ENCODE measurements around the gene KLF16.
A peak's percentile ranks its signal among the peaks of the same experiment; 100 is the strongest.

The KLF16 gene

GRCh38 chr19:1851654-1852580 is 11.5 kb downstream of the KLF16 start:
- peaks cover 33% of the 10 kb centered on the region for H3K4me1 Mint-ChIP-seq (ENCODE audit: low read depth)
- DNase-seq (ENCODE audit: low spot score): no peak
- H3K27ac Mint-ChIP-seq: no peak overlapping the region
- H3K36me3 Mint-ChIP-seq (ENCODE audit: low read depth): peaks cover 8% of the 10 kb centered on the region
- H3K9me3 Mint-ChIP-seq: no peaks in the 10 kb centered on the region
- no peaks in the 10 kb centered on the region for H3K27me3 Mint-ChIP-seq (ENCODE audit: low read depth)
- H3K4me3 Mint-ChIP-seq: no peak overlapping the region

GRCh38 chr19:1850809-1851653 is 12.3 kb downstream of the KLF16 start:
- no peaks in the 10 kb centered on the region for H3K9me3 Mint-ChIP-seq
- no peaks in the 10 kb centered on the region for H3K27me3 Mint-ChIP-seq (ENCODE audit: low read depth)
- DNase-seq (ENCODE audit: low spot score): no peak
- peak overlapping the region; percentile 58 for H3K27ac Mint-ChIP-seq
- H3K4me3 Mint-ChIP-seq: no peak overlapping the region
- peaks cover 11% of the 10 kb centered on the region for H3K36me3 Mint-ChIP-seq (ENCODE audit: low read depth)
- H3K4me1 Mint-ChIP-seq (ENCODE audit: low read depth): peaks cover 36% of the 10 kb centered on the region

DNA sequence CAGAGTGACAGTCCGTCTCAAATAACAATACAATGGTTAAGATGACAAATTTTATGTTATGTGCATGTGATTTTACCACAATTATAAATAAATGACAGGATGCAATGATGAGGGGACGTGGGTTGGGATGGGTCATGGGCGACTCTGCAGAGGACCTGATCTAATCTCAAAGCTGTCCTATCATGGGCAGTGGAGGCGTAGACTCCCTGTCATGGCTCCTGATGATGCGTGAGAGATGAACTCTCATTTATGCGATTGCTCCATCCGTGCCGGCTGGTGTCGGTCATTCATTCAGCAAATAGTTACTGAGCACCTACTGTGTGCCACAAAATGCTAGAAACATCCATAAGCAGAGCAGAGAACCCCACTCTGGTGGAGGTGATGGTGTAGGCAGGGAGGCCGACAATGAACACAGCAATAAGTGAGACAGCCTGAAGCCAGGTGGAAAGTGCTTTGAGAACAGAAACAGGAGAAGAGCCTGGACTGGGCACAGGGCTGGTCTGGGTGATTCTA is 13.4 kb downstream of the KLF16 start:
- Mint-ChIP-seq H3K4me3 (no peak overlapping the region), H3K27ac (peak overlapping the region; percentile 43), H3K4me1 (ENCODE audit: low read depth) (peaks cover 37% of the 10 kb centered on the region)

GRCh38 chr19:1849132-1849474 is 14.3 kb downstream of the KLF16 start:
- Mint-ChIP-seq H3K4me3 (peak overlapping the region; percentile 61), H3K9me3 (no peaks in the 10 kb centered on the region), H3K27me3 (ENCODE audit: low read depth) (no peaks in the 10 kb centered on the region), H3K36me3 (ENCODE audit: low read depth) (peaks cover 11% of the 10 kb centered on the region), H3K27ac (peak overlapping the region; percentile 82), H3K4me1 (ENCODE audit: low read depth) (peaks cover 32% of the 10 kb centered on the region)
- no peak for DNase-seq (ENCODE audit: low spot score)

More for the DNA sequence above, 13.4 kb downstream of the KLF16 start:
- H3K36me3 Mint-ChIP-seq (ENCODE audit: low read depth): peaks cover 11% of the 10 kb centered on the region
- no peaks in the 10 kb centered on the region for H3K27me3 Mint-ChIP-seq (ENCODE audit: low read depth)
- DNase-seq (ENCODE audit: low spot score): no peak
- no peaks in the 10 kb centered on the region for H3K9me3 Mint-ChIP-seq

DNA sequence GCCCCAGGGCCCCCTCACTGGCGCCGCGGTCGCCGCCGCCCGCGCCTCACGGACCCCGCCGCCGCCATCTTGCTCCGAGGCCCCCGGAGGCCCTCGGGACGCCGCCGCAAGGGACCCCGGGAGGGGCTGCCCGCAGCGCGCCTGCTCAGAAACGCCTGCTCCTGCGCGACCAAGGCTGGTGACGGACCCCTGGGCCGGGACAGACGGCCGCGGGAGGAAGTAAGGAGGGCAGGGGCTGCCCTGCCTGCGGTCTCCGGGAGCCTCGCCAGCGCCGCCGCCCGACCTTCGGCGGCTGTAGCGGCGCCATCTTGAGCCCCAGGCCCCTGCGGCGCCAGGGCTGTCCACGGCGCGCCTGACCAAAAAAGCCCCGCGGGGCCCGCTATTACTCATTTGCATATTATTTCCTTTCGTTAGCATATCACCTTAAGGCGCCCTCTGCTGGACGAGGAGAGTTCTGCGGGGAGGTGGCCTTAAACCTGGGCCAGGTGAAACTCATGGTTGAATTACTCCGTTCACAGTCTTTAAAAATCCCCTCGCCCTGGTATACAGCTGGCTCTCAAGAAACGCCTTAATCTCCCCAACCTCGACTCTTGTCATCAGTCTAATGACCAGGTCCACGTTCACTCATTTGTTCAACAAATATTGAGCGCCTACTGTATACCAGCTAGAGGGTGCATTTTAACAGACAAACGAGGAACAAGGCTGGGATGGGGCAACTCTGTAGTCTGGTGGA is 14.8 kb downstream of the KLF16 start, which contains the start of gene REXO1:
Gene REXO1, minus strand, starts transcription at position 85 of the 733 bp plus-strand sequence. CDS start 125 bp downstream, outside the sequence.
- no peaks in the 10 kb centered on the region for H3K9me3 Mint-ChIP-seq
- peak; percentile 95 for DNase-seq (ENCODE audit: low spot score)
- peak within 1 kb of the TSS; percentile 95 for H3K4me3 Mint-ChIP-seq
- peaks cover 32% of the 10 kb centered on the region for H3K4me1 Mint-ChIP-seq (ENCODE audit: low read depth)
- H3K27me3 Mint-ChIP-seq (ENCODE audit: low read depth): no peaks in the 10 kb centered on the region
- H3K36me3 Mint-ChIP-seq (ENCODE audit: low read depth): peaks cover 11% of the 10 kb centered on the region
- H3K27ac Mint-ChIP-seq: peak within 1 kb of the TSS; percentile 95

- H3K36me3 Mint-ChIP-seq (ENCODE audit: low read depth): peaks cover 7% of the 10 kb centered on the region
- H3K4me3 Mint-ChIP-seq: peak overlapping the region; percentile 95
- peaks cover 26% of the 10 kb centered on the region for H3K4me1 Mint-ChIP-seq (ENCODE audit: low read depth)
- H3K9me3 Mint-ChIP-seq: no peaks in the 10 kb centered on the region
- DNase-seq (ENCODE audit: low spot score): peak; percentile 33
- H3K27me3 Mint-ChIP-seq (ENCODE audit: low read depth): no peaks in the 10 kb centered on the region
- peak overlapping the region; percentile 95 for H3K27ac Mint-ChIP-seq
Measured at GRCh38 chr19:1847684-1848398, 15.5 kb downstream of the KLF16 start.

DNA sequence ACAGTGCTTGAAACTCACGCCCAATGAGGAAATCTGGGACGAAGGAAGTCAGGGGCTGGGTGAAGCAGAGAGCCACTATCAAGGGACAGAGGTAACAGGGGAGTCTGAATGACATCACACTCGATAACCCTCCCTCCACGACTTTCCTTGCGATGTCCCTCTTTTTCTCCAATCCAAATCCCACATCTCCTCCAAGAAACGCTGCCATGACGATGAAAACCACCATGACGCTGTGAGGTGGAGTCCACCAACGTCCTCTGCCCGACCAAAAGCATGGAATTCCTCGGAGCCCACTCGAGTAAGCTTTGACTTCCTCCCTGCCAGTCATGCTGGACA is 16.1 kb downstream of the KLF16 start:
- no peaks in the 10 kb centered on the region for H3K9me3 Mint-ChIP-seq
- peaks cover 7% of the 10 kb centered on the region for H3K36me3 Mint-ChIP-seq (ENCODE audit: low read depth)
- H3K27me3 Mint-ChIP-seq (ENCODE audit: low read depth): no peaks in the 10 kb centered on the region
- DNase-seq (ENCODE audit: low spot score): no peak
- peaks cover 26% of the 10 kb centered on the region for H3K4me1 Mint-ChIP-seq (ENCODE audit: low read depth)
- H3K27ac Mint-ChIP-seq: peak overlapping the region; percentile 95
- H3K4me3 Mint-ChIP-seq: peak overlapping the region; percentile 95

DNA sequence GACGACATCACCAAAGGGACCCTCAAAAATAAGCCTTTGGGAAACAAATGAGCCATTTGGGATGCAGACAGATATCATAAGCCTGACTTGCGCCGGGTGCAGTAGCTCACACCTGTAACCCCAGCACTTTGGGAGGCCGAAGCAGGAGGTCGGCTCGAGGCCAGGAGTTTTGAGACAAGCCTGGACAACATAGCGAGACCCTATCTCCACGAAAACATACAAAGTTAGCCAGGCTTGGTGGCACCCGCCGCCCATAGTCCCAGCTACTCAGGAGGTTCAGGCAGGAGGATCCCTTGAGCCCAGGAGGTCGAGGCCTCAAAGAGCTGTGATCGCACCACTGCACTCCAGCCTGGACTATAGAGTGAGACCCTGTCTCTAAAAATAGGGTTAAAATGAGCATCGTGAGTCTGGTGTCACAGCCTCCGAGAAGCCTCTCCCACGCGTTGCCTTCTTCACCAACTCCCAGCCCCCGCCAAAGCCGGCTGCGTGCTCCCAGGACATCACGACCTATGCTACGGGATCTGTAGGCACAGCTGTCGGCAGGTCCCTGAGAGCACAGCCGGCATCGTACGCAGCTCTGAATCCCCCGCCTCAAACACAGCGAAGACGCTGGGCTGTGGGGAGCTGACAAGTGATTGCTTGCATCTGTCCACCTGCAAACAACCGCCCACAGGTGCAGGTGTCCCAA is 16.7 kb downstream of the KLF16 start:
- H3K36me3 Mint-ChIP-seq (ENCODE audit: low read depth): peaks cover 7% of the 10 kb centered on the region
- peaks cover 26% of the 10 kb centered on the region for H3K4me1 Mint-ChIP-seq (ENCODE audit: low read depth)
- H3K27me3 Mint-ChIP-seq (ENCODE audit: low read depth): no peaks in the 10 kb centered on the region
- no peak for DNase-seq (ENCODE audit: low spot score)
- H3K9me3 Mint-ChIP-seq: no peaks in the 10 kb centered on the region
- H3K4me3 Mint-ChIP-seq: peak overlapping the region; percentile 95
- H3K27ac Mint-ChIP-seq: peak overlapping the region; percentile 95

- Mint-ChIP-seq H3K9me3 (no peaks in the 10 kb centered on the region), H3K4me1 (ENCODE audit: low read depth) (peaks cover 28% of the 10 kb centered on the region)
Measured at GRCh38 chr19:1845642-1846041, 17.7 kb downstream of the KLF16 start.

GRCh38 chr19:1845125-1845515 is 18.3 kb downstream of the KLF16 start:
- no peak for DNase-seq (ENCODE audit: low spot score)
- Mint-ChIP-seq H3K4me1 (ENCODE audit: low read depth) (peaks cover 27% of the 10 kb centered on the region), H3K4me3 (no peak overlapping the region), H3K9me3 (no peaks in the 10 kb centered on the region), H3K27ac (no peak overlapping the region), H3K36me3 (ENCODE audit: low read depth) (peaks cover 4% of the 10 kb centered on the region), H3K27me3 (ENCODE audit: low read depth) (no peaks in the 10 kb centered on the region)

More at GRCh38 chr19:1845642-1846041, 17.7 kb downstream of the KLF16 start:
- DNase-seq (ENCODE audit: low spot score): no peak
- peaks cover 4% of the 10 kb centered on the region for H3K36me3 Mint-ChIP-seq (ENCODE audit: low read depth)
- no peaks in the 10 kb centered on the region for H3K27me3 Mint-ChIP-seq (ENCODE audit: low read depth)
- H3K27ac Mint-ChIP-seq: peak overlapping the region; percentile 68
- peak overlapping the region; percentile 95 for H3K4me3 Mint-ChIP-seq

DNA sequence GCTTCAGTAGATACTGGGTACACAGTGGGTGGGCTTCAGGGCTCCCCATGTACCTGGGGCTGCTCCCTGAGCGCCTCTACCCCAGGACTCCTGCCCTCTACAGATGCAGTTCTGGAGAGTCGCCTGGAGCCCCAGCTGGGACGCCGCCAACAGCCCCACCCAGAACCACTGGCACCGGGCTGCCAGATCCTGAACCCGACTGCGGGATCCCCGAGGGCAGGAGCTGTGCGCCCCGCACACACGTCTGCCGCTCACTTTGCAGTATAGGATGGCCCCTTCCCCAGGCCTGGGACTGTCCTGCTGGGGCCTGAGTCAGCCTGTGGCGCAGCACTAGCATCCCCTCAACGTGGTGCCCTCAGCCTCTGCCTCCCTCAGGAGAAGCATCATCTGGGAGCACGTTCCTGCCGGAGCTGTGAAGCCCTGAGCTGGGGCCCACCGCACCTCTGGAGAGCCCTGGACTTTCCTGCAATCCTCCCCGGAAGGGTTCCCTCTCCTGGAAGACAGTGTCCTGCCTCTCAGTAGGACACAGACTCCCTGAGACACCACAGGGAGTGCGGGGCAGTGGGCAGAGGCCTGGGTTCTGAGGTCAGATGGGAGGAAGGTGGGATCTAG is 18.8 kb downstream of the KLF16 start:
- peaks cover 4% of the 10 kb centered on the region for H3K36me3 Mint-ChIP-seq (ENCODE audit: low read depth)
- H3K4me1 Mint-ChIP-seq (ENCODE audit: low read depth): peaks cover 25% of the 10 kb centered on the region
- no peak overlapping the region for H3K4me3 Mint-ChIP-seq
- no peak overlapping the region for H3K27ac Mint-ChIP-seq
- no peaks in the 10 kb centered on the region for H3K27me3 Mint-ChIP-seq (ENCODE audit: low read depth)
- no peaks in the 10 kb centered on the region for H3K9me3 Mint-ChIP-seq
- no peak for DNase-seq (ENCODE audit: low spot score)

DNA sequence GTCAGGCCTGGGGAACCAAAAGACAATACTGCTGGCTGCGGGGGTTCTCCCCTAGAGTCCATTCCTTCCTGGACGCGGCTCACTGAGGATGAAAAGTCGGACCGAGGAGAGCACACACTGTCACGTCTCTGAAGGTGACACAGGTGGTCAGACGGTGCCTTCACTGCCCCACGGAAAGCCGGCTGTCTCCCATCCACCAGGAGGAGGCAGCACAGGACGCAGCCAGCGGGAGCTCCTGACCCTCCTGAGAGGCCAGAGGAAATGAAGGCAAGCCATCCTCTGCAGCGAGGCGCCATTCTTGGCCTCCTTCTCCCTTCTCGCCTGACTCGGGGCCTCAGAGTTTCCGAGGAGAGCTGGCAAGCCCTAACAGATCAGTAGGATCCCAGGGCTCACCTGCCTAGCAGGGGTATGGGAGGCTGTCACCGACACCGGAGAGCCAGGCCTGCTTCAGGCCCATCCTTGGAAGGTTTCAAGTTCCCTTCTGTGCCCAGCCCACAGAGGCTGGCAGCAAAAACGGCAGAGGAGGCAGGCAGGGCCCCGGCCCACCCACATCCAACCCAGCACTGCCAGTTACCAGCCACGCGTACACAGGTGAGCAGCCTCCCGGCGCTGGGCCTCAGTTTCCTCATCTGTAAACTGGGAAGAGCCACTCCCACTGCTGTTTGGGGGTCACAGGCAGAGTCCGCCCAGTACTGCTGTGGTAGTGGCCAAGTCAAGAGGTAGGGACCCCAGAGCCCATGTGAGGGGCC is 19.6 kb downstream of the KLF16 start:
- H3K27ac Mint-ChIP-seq: no peak overlapping the region
- H3K36me3 Mint-ChIP-seq (ENCODE audit: low read depth): peaks cover 4% of the 10 kb centered on the region

More for the DNA sequence above, 19.6 kb downstream of the KLF16 start:
- no peaks in the 10 kb centered on the region for H3K9me3 Mint-ChIP-seq
- H3K27me3 Mint-ChIP-seq (ENCODE audit: low read depth): no peaks in the 10 kb centered on the region
- no peak for DNase-seq (ENCODE audit: low spot score)
- peaks cover 21% of the 10 kb centered on the region for H3K4me1 Mint-ChIP-seq (ENCODE audit: low read depth)
- no peak overlapping the region for H3K4me3 Mint-ChIP-seq

Data from T-helper 2 cell treated with Interferon-gamma antibody and Interleukin-4, amounts not matched to agents 5 μg/mL and 100 μg/mL, for 36 hours (primary cell).